HCT116 (cell line): ENCODE data around the gene IRS1. TPM values are rescaled to one million over a fixed set of nuclear protein-coding genes. Genes with fewer than 3 reads are reported as not detected.

ENCODE experiments used
- ATAC-seq: fragments of 200-7000 bp; cut with Tn5 transposase; 2 replicates; pipeline ENCODE4 v1.9.1; 2020; ENCODE audit warnings: mild to moderate bottlenecking, moderate library complexity
- BruUV-seq: library from RNA; stranded (reverse); fragments of 400-500 nt; replicated peaks from 2 replicates; lab custom pipeline; 2021; lab: Mats Ljungman, UMichigan
- CTCF ChIA-PET: fragments of 300-600 bp; sonication (Branson Sonifier 250); formaldehyde crosslinking; loops from one replicate; lab custom pipeline; 2021; ENCODE audit warnings: antibody characterized with exemption; lab: Charles Lee
- POLR2A ChIA-PET: fragments of 300-600, 350-600 bp; sonication (Branson Sonifier 250); formaldehyde crosslinking; loops from one replicate; lab custom pipeline; 2021; ENCODE audit warnings: antibody characterized with exemption; lab: Charles Lee
- RAD21 ChIA-PET, 2 experiments: fragments of 300-600 bp; sonication (Branson Sonifier 250); formaldehyde crosslinking; loops; one replicate each; lab custom pipeline; 2023; ENCODE audit warnings: low total read pairs in 2 of 2; ENCODE audit not compliant: uncharacterized antibody in 2 of 2, unreplicated experiment in 2 of 2, low non-redundant PET in 1 of 2; lab: Charles Lee
- DNase-seq: peaks from one replicate; pipeline ENCODE4 v3.0.0-alpha.2; 2010; ENCODE audit warnings: low read depth, low spot score
- H2AFZ ChIP-seq: fragments of 200-600 bp; shearing (Covaris generic), sonication (generic); 2 replicates; pipeline ENCODE4 v1.6.1; 2017; ENCODE audit warnings: low read depth, mixed run types, mixed read lengths, antibody characterized with exemption, low read length; ENCODE audit not compliant: poor library complexity, severe bottlenecking
- H3K27ac ChIP-seq: 2 replicates; pipeline ENCODE4 v1.5.1; 2012; ENCODE audit warnings: low read depth, low read length
- H3K27me3 ChIP-seq: fragments of 200-600 bp; sonication (generic); 2 replicates; pipeline ENCODE4 v1.6.1; 2016; ENCODE audit warnings: mixed run types, low read length, mixed read lengths; ENCODE audit not compliant: insufficient read depth
- H3K36me3 ChIP-seq, 2 experiments: fragments of 200-500 bp in 1 of 2; fragments of 200-600 bp in 1 of 2; sonication (Bioruptor generic) in 1 of 2; sonication (generic) in 1 of 2; 2 replicates each; pipeline versions ENCODE4 v1.5.1 to v1.6.1; 2014 to 2016; ENCODE audit warnings: low read length in 2 of 2, inconsistent platforms in 1 of 2, mixed read lengths in 1 of 2, mixed run types in 1 of 2; ENCODE audit not compliant: insufficient read depth in 2 of 2, control insufficient read depth in 1 of 2
- H3K4me1 ChIP-seq, 2 experiments: fragments of 200-600 bp in 1 of 2; sonication (generic) in 1 of 2; 2 replicates each; pipeline versions ENCODE4 v1.5.1 to v1.6.1; 2012 to 2017; ENCODE audit warnings: low read length in 2 of 2, inconsistent platforms in 1 of 2, mild to moderate bottlenecking in 1 of 2, mixed read lengths in 1 of 2, mixed run types in 1 of 2, moderate library complexity in 1 of 2; ENCODE audit not compliant: insufficient read depth in 2 of 2, control insufficient read depth in 1 of 2
- H3K4me2 ChIP-seq: fragments of 200-600 bp; sonication (generic); 2 replicates; pipeline ENCODE4 v1.6.1; 2017; ENCODE audit warnings: mixed run types, low read length, mixed read lengths
- H3K4me3 ChIP-seq, 2 experiments: fragments of 200-600 bp in 1 of 2; sonication (generic) in 1 of 2; replicated peaks in 1 of 2; 2 replicates each; pipeline ENCODE4 v1.5.1; 2011 to 2016; ENCODE audit warnings: low read length in 2 of 2, control low read depth in 1 of 2, low read depth in 1 of 2, mild to moderate bottlenecking in 1 of 2, mixed read lengths in 1 of 2, mixed run types in 1 of 2
- H3K79me2 ChIP-seq: fragments of 200-600 bp; sonication (generic); 2 replicates; pipeline ENCODE4 v1.6.1; 2017; ENCODE audit warnings: mild to moderate bottlenecking, mixed run types, low read length, moderate library complexity, mixed read lengths; ENCODE audit not compliant: insufficient read depth
- H3K9ac ChIP-seq: fragments of 200-600 bp; sonication (generic); 2 replicates; pipeline ENCODE4 v1.6.1; 2016; ENCODE audit warnings: low read length, mixed read lengths
- H3K9me2 ChIP-seq: fragments of 200-600 bp; sonication (generic), shearing (Covaris generic); 2 replicates; pipeline ENCODE4 v1.6.1; 2017; ENCODE audit warnings: mixed run types, mild to moderate bottlenecking, moderate library complexity; ENCODE audit not compliant: insufficient read depth
- H3K9me3 ChIP-seq, 2 experiments: fragments of 200-500 bp in 1 of 2; fragments of 200-600 bp in 1 of 2; sonication (Bioruptor generic) in 1 of 2; sonication (generic) in 1 of 2; 2 replicates each; pipeline ENCODE4 v1.6.1; 2014 to 2017; ENCODE audit warnings: low read length in 2 of 2, mixed read lengths in 2 of 2, inconsistent platforms in 1 of 2, low read depth in 1 of 2, mild to moderate bottlenecking in 1 of 2, mixed run types in 1 of 2, moderate library complexity in 1 of 2; ENCODE audit not compliant: control insufficient read depth in 1 of 2, insufficient read depth in 1 of 2
- H4K20me1 ChIP-seq: fragments of 200-600 bp; sonication (generic), shearing (Covaris generic); 2 replicates; pipeline ENCODE4 v1.6.1; 2017; ENCODE audit warnings: mixed run types, mild to moderate bottlenecking, moderate library complexity; ENCODE audit not compliant: insufficient read depth
- ATF3 ChIP-seq: IDR thresholded peaks from 2 replicates; pipeline ENCODE4 v1.6.1; 2012
- CEBPB ChIP-seq: IDR thresholded peaks from 2 replicates; pipeline ENCODE4 v1.6.1; 2012; ENCODE audit warnings: low read depth
- POLR2A ChIP-seq: IDR thresholded peaks from 2 replicates; pipeline ENCODE4 v1.7.0; 2011; ENCODE audit warnings: borderline replicate concordance; ENCODE audit not compliant: insufficient read depth, insufficient read length; ENCODE audit errors: extremely low read depth
- SRF ChIP-seq: IDR thresholded peaks from 2 replicates; pipeline ENCODE4 v1.6.1; 2012; ENCODE audit warnings: low read depth
- TCF7L2 ChIP-seq: IDR thresholded peaks from 2 replicates; pipeline ENCODE4 v1.7.0; 2011; ENCODE audit warnings: borderline replicate concordance, inconsistent platforms; ENCODE audit not compliant: insufficient read depth, insufficient read length; ENCODE audit errors: extremely low read depth
- ZFX ChIP-seq: fragments of 450-650 bp; IDR thresholded peaks from 2 replicates; pipeline ENCODE4 v1.6.1; 2017
- intact Hi-C: fragments of 100-400 bp; cut with micrococcal nuclease; formaldehyde crosslinking; loops from 2 replicates; pipeline ENCODE4 v1.10.0; 2022
- total RNA-seq: library from RNA; stranded (reverse); gene quantifications from one replicate; pipeline ENCODE4 v1.2.1, GENCODE V29; 2021; ENCODE audit not compliant: unreplicated experiment
- TF ChIP-seq, protein P1 (sequence below): IDR thresholded peaks from 2 replicates; pipeline ENCODE4 v1.6.1; 2012
- TF ChIP-seq, protein P2 (sequence below), 3 experiments: fragments of 200-600 bp in 1 of 3; sonication (generic) in 1 of 3; IDR thresholded peaks in 2 of 3; conservative IDR thresholded peaks in 1 of 3; 2 replicates each; pipeline ENCODE4 v1.5.1; 2012 to 2017; ENCODE audit warnings: low read depth in 2 of 3, low read length in 2 of 3, antibody characterized with exemption in 1 of 3, borderline replicate concordance in 1 of 3, control low read depth in 1 of 3, mild to moderate bottlenecking in 1 of 3, mixed read lengths in 1 of 3, mixed run types in 1 of 3, moderate library complexity in 1 of 3; ENCODE audit not compliant: insufficient read depth in 1 of 3

IRS1 gene
- total RNA-seq, 1 experiment from 2014 or later = 88.8 TPM

GRCh38 chr2:226799976-226800940 lies 638 bp upstream of the IRS1 start:
- peak overlapping the region; percentile 23 to 71 for H3K4me3 ChIP-seq
- no peaks in the 10 kb centered on the region for H4K20me1 ChIP-seq
- H3K9ac ChIP-seq = peak overlapping the region; percentile 87
- BruUV-seq = TSS peak; percentile 69
- peaks cover 0 to 36% of the 10 kb centered on the region in 2 experiments; a peak in 1 of 4 replicates for H3K36me3 ChIP-seq
- peaks cover 31 to 82% of the 10 kb centered on the region in 2 experiments; a peak in 3 of 4 replicates for H3K4me1 ChIP-seq
- no peak for DNase-seq
- intact Hi-C loops = loop anchor here (2.0 to 10.0 kb wide), 5 partner anchors 149 to 913 kb away; no protein-coding TSS in a partner anchor
- peaks cover 0 to 22% of the 10 kb centered on the region in 2 experiments; a peak in 1 of 4 replicates for H3K9me3 ChIP-seq
- H3K4me2 ChIP-seq = peak overlapping the region; percentile 95
- TF ChIP-seq TCF7L2 (no peak), POLR2A (peak; percentile 57), SRF (no peak), ATF3 (no peak), ZFX (no peak), CEBPB (no peak)
- TF ChIP-seq, protein P1, sequence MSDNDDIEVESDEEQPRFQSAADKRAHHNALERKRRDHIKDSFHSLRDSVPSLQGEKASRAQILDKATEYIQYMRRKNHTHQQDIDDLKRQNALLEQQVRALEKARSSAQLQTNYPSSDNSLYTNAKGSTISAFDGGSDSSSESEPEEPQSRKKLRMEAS = no peak
- TF ChIP-seq, protein P2, sequence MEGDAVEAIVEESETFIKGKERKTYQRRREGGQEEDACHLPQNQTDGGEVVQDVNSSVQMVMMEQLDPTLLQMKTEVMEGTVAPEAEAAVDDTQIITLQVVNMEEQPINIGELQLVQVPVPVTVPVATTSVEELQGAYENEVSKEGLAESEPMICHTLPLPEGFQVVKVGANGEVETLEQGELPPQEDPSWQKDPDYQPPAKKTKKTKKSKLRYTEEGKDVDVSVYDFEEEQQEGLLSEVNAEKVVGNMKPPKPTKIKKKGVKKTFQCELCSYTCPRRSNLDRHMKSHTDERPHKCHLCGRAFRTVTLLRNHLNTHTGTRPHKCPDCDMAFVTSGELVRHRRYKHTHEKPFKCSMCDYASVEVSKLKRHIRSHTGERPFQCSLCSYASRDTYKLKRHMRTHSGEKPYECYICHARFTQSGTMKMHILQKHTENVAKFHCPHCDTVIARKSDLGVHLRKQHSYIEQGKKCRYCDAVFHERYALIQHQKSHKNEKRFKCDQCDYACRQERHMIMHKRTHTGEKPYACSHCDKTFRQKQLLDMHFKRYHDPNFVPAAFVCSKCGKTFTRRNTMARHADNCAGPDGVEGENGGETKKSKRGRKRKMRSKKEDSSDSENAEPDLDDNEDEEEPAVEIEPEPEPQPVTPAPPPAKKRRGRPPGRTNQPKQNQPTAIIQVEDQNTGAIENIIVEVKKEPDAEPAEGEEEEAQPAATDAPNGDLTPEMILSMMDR (IDR thresholded peaks at IDR 0.05 in 2 of 3, conservative IDR thresholded peaks at IDR 0.05 in 1 of 3; ENCODE audit: borderline replicate concordance in 1 of 3, insufficient read depth in 1 of 3, low read depth in 2 of 3, low read length in 2 of 3) = 0 out of 6 replicates have a peak, but pooled peaks of 1 of the 3 experiments have one; percentile 29
- H3K9me2 ChIP-seq = no peaks in the 10 kb centered on the region
- no peaks in the 10 kb centered on the region for H3K27me3 ChIP-seq
- peak overlapping the region; percentile 88 for H3K27ac ChIP-seq
- peak; percentile 43 for ATAC-seq
- ChIA-PET CTCF (interaction anchor here (0.6 to 3.5 kb wide), 8 partner anchors 39 to 1282 kb away, joined by 3 to 12 read pairs (median 4); no protein-coding TSS in a partner anchor), RAD21 (interaction anchor here (1.1 to 2.1 kb wide), 3 partner anchors 147 to 1131 kb away, joined by 3 to 8 read pairs (median 3); no protein-coding TSS in a partner anchor), POLR2A (interaction anchor here (1.0 to 2.1 kb wide), 3 partner anchors 127 to 189 kb away, joined by 3 to 10 read pairs (median 8); no protein-coding TSS in a partner anchor)
- H3K79me2 ChIP-seq = peaks cover 51% of the 10 kb centered on the region
- H2AFZ ChIP-seq = no peak overlapping the region
